IMR-90 (cell line): Measurements from ENCODE around the gene GSKIP. TPM values are rescaled to one million over a fixed set of nuclear protein-coding genes. Genes with fewer than 3 reads are reported as not detected.

Source experiments
- ATAC-seq: fragments of 200-7000 bp; cut with Tn5 transposase; 2 replicates; pipeline ENCODE4 v1.9.1; 2020; ENCODE audit warnings: low read depth, mild to moderate bottlenecking, moderate library complexity
- BruUV-seq: library from RNA; stranded (reverse); fragments of 400-500 nt; replicated peaks from 2 replicates; lab custom pipeline; 2021; lab: Mats Ljungman, UMichigan
- CTCF ChIA-PET: fragments of 300-600 bp; formaldehyde crosslinking; extraction: SDS; loops from one replicate; lab custom pipeline; 2021; ENCODE audit warnings: antibody characterized with exemption; lab: Yijun Ruan, JAX
- POLR2A ChIA-PET: fragments of 300-600 bp; sonication (Branson Sonifier 250); formaldehyde crosslinking; loops from one replicate; lab custom pipeline; 2022; ENCODE audit warnings: antibody characterized with exemption; ENCODE audit not compliant: unreplicated experiment; lab: Charles Lee
- DNase-seq: peaks from one replicate; pipeline ENCODE4 v3.0.0; 2013
- H2AFZ ChIP-seq: replicated peaks from 2 replicates; pipeline ENCODE3; 2013; ENCODE audit warnings: low read length, mild to moderate bottlenecking; ENCODE audit not compliant: poor library complexity
- H2AK5ac ChIP-seq: 2 replicates; pipeline ENCODE4 v1.6.1; 2013; ENCODE audit warnings: low read depth, low read length, inconsistent platforms
- H2AK9ac ChIP-seq: replicated peaks from 2 replicates; pipeline ENCODE3; 2013; ENCODE audit warnings: mild to moderate bottlenecking, low read depth, low read length, moderate library complexity; ENCODE audit not compliant: poor library complexity
- H2BK120ac ChIP-seq: 2 replicates; pipeline ENCODE4 v1.6.1; 2013; ENCODE audit warnings: low read depth, low read length, inconsistent platforms
- H2BK15ac ChIP-seq: 3 replicates; pipeline ENCODE4 v1.6.1; 2013; ENCODE audit warnings: low read depth, low read length, inconsistent platforms
- H2BK20ac ChIP-seq: 2 replicates; pipeline ENCODE4 v1.6.1; 2013; ENCODE audit warnings: low read depth, mild to moderate bottlenecking, inconsistent platforms, low read length, moderate library complexity
- H2BK5ac ChIP-seq: 2 replicates; pipeline ENCODE4 v1.6.1; 2013; ENCODE audit warnings: mild to moderate bottlenecking, low read depth, low read length, inconsistent platforms; ENCODE audit not compliant: poor library complexity, severe bottlenecking
- H3K14ac ChIP-seq: replicated peaks from 2 replicates; pipeline ENCODE4 v1.6.1; 2013; ENCODE audit warnings: low read depth, low read length, inconsistent platforms
- H3K18ac ChIP-seq: 2 replicates; pipeline ENCODE4 v1.6.1; 2013; ENCODE audit warnings: low read depth, low read length, control low read depth
- H3K23ac ChIP-seq: 2 replicates; pipeline ENCODE4 v1.6.1; 2013; ENCODE audit warnings: low read depth, low read length, inconsistent platforms
- H3K27ac ChIP-seq: 2 replicates; pipeline ENCODE4 v1.5.1; 2013; ENCODE audit warnings: mild to moderate bottlenecking, control low read depth, low read length; ENCODE audit not compliant: insufficient read depth
- H3K27me3 ChIP-seq: 2 replicates; pipeline ENCODE4 v1.6.1; 2013; ENCODE audit warnings: low read length; ENCODE audit not compliant: control insufficient read depth, insufficient read depth
- H3K36me3 ChIP-seq: 2 replicates; pipeline ENCODE4 v1.6.1; 2013; ENCODE audit warnings: low read length, mixed read lengths; ENCODE audit not compliant: control insufficient read depth, insufficient read depth
- H3K4ac ChIP-seq: 2 replicates; pipeline ENCODE4 v1.6.1; 2013; ENCODE audit warnings: low read depth, low read length, inconsistent platforms
- H3K4me1 ChIP-seq: 2 replicates; pipeline ENCODE4 v1.6.1; 2013; ENCODE audit warnings: low read length, mixed read lengths; ENCODE audit not compliant: control insufficient read depth, insufficient read depth
- H3K4me2 ChIP-seq: 2 replicates; pipeline ENCODE4 v1.6.1; 2013; ENCODE audit warnings: low read depth, mild to moderate bottlenecking, control low read depth, low read length, moderate library complexity
- H3K4me3 ChIP-seq: 2 replicates; pipeline ENCODE4 v1.5.1; 2013; ENCODE audit warnings: low read depth, mild to moderate bottlenecking, control low read depth, low read length, moderate library complexity; ENCODE audit not compliant: insufficient read depth
- H3K56ac ChIP-seq: 2 replicates; pipeline ENCODE4 v1.6.1; 2013; ENCODE audit warnings: low read length, inconsistent platforms; ENCODE audit not compliant: insufficient read depth; ENCODE audit errors: extremely low read depth
- H3K79me1 ChIP-seq, 2 experiments: 2 replicates each; pipeline ENCODE4 v1.6.1; 2013; ENCODE audit warnings: low read length in 2 of 2, inconsistent platforms in 1 of 2, low read depth in 1 of 2
- H3K9ac ChIP-seq: 2 replicates; pipeline ENCODE4 v1.6.1; 2013; ENCODE audit warnings: low read depth, low read length, control low read depth
- H3K9me1 ChIP-seq: 2 replicates; pipeline ENCODE4 v1.6.1; 2013; ENCODE audit warnings: low read length, inconsistent platforms; ENCODE audit not compliant: insufficient read depth
- H3K9me3 ChIP-seq: 2 replicates; pipeline ENCODE4 v1.6.1; 2013; ENCODE audit warnings: low read length; ENCODE audit not compliant: control insufficient read depth, insufficient read depth
- H4K20me1 ChIP-seq: 2 replicates; pipeline ENCODE4 v1.6.1; 2013; ENCODE audit warnings: low read length, inconsistent platforms; ENCODE audit not compliant: insufficient read depth
- H4K5ac ChIP-seq: 2 replicates; pipeline ENCODE4 v1.6.1; 2013; ENCODE audit warnings: mild to moderate bottlenecking, low read depth, low read length, control low read depth
- H4K8ac ChIP-seq, 2 experiments: 2 replicates each; pipeline ENCODE4 v1.6.1; 2013; ENCODE audit warnings: low read depth in 2 of 2, low read length in 2 of 2, control low read depth in 1 of 2, inconsistent platforms in 1 of 2
- H4K91ac ChIP-seq: 2 replicates; pipeline ENCODE4 v1.6.1; 2013; ENCODE audit warnings: low read depth, low read length, inconsistent platforms; ENCODE audit not compliant: insufficient read depth
- CHD1 ChIP-seq: IDR thresholded peaks from 2 replicates; pipeline ENCODE4 v1.6.1; 2012; ENCODE audit warnings: low read depth, low read length, improper control_type of control experiment
- MAFK ChIP-seq: IDR thresholded peaks from 2 replicates; pipeline ENCODE4 v1.6.1; 2012; ENCODE audit warnings: low read depth, low read length, improper control_type of control experiment
- MXI1 ChIP-seq: IDR thresholded peaks from 2 replicates; pipeline ENCODE4 v1.6.1; 2012; ENCODE audit warnings: low read depth, mild to moderate bottlenecking, low read length, moderate library complexity, borderline replicate concordance
- NFE2L2 ChIP-seq: fragments of 150-350 bp; IDR thresholded peaks from 2 replicates; pipeline ENCODE4 v1.6.1; 2016; ENCODE audit warnings: low read depth, mild to moderate bottlenecking, low read length
- RAD21 ChIP-seq: IDR thresholded peaks from 2 replicates; pipeline ENCODE4 v1.6.1; 2012; ENCODE audit warnings: low read length, improper control_type of control experiment
- RCOR1 ChIP-seq: IDR thresholded peaks from 2 replicates; pipeline ENCODE4 v1.6.1; 2012; ENCODE audit warnings: mild to moderate bottlenecking, low read length, improper control_type of control experiment; ENCODE audit not compliant: insufficient replicate concordance
- WGBS, 2 experiments: methylation state at CpG; one replicate each; pipeline versions ENCODE4 v1.1.5 to v1.1.7; 2013; ENCODE audit warnings: missing lambda C conversion rate in 2 of 2; ENCODE audit not compliant: insufficient read length in 1 of 2; ENCODE audit errors: extremely low coverage in 2 of 2; 5-methylcytosine and 5-hydroxymethylcytosine counted together
- dilution Hi-C: fragments of 300-500 bp; cut with HindIII; formaldehyde crosslinking; loops from one replicate; pipeline ENCODE4 v1.14.3; 2018; ENCODE audit warnings: low sequenced_read_pairs; ENCODE audit not compliant: unreplicated experiment
- in situ Hi-C: fragments of 300-500 bp; cut with MboI; formaldehyde crosslinking; loops from 3 replicates; pipeline ENCODE4 v1.14.3; 2019; ENCODE audit warnings: low sequenced_read_pairs, inconsistent platforms, mixed read lengths
- intact Hi-C: fragments of 100-400 bp; cut with micrococcal nuclease; formaldehyde crosslinking; loops from 2 replicates; pipeline ENCODE4 v1.10.0; 2022
- polyA plus RNA-seq, 3 experiments: library from polyadenylated mRNA; depleted of rRNA; stranded (reverse); fragments of >200 nt; gene quantifications; 2 replicates each; pipeline ENCODE4 v1.2.3, GENCODE V29; 2012; ENCODE audit warnings: low replicate concordance in 1 of 3
- total RNA-seq: library from RNA; depleted of rRNA; stranded (reverse); fragments of >200 nt; gene quantifications from 2 replicates; pipeline ENCODE4 v1.2.3, GENCODE V29; 2012
- TF ChIP-seq, protein P1 (sequence below): conservative IDR thresholded peaks from 2 replicates; pipeline ENCODE4 v1.5.1; 2012; ENCODE audit warnings: mild to moderate bottlenecking, low read depth, low read length, improper control_type of control experiment

GSKIP gene
- total and polyA plus RNA-seq, 2 of the 4 experiments (the other 2 are of a cell fraction) = 11.7 to 22.0 TPM

DNA sequence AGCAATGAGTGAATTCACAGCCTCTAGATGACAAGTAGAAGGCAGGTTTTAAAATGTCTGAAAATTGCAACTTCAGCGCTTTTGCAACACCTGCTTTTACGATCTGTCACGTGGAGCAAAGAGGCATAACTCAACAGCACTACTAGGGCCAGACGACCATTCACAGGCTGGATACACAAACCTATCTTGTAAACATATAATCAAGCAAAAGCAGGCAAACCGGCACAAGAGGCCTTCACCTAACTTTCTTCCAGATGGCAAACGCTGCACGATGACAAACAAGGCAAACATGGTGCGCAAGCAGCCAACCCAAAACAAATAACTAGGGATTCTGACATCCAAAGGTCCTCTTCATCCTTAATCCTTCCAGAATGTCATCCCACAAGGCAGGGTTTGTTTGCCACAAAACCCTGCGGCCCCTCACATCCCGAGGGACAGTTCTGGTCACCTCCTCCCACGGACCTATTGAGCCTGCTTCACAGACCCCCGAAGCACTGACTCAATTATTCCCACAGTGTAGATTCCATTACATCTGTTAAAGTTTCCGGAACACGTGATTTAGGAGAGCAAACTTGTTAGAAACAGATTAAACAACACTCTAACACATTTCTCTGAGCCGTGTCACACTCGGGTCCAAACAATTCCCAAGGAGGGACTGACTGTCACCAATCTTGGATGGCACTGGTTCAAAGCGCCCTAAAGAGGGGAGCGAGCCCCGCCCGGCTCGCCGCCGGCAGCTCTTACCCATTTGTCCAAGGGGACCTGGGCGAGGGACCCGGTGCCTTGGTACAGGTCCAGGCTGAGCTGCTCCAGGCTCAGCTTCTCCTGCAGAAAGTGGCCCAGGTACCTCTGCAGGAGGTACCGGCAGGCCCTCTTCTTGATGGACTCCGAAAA is 1.0 kb upstream of the GSKIP start (continued):
- TF ChIP-seq MAFK (peak; percentile 98), RAD21 (no peak)

DNA sequence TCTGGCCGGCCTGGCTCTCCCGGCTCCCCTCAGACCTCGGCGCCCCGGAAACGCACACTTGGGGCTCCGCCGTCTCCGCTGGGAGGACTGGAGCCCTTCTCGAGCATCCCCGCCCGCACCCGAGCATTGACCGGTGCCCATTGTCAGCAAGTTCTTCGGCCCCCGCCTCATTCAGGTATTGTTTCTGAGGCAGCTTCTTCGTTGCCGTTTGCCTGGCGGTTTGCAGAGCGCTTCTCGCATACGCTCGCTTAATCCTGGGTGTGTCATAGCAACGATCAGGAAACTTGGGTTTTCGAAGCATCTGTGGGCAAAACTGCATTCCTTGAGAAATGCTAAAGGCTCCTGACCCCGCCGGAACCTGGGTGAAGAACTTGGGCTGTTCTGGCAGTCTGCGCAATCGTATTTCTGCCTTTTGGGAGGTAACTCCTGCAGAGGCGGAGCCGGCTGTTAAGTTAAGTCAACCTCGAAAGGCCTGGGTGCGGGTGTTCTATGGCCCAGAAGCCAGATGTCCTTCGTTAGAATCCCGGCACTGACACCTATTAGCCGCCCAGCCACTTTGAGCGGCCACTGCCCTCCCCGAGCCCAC is 518 bp downstream of the GSKIP start:
- H3K9ac ChIP-seq = peak overlapping the region; percentile 79
- H2BK120ac ChIP-seq = no peak overlapping the region
- CTCF ChIA-PET = interaction anchor here (1.0 kb wide), 1 partner anchor 10 kb away, joined by 3 read pairs; no protein-coding TSS in a partner anchor
- peak; percentile 31 for DNase-seq
- peak overlapping the region; percentile 8; the same call in 1 of the 2 replicates for H3K4ac ChIP-seq
- H3K27me3 ChIP-seq = no peaks in the 10 kb centered on the region
- peak overlapping the region; percentile 88 for H2AK9ac ChIP-seq
- H3K18ac ChIP-seq = no peak overlapping the region; the same call in 1 of the 2 replicates
- H4K20me1 ChIP-seq = peaks cover 14% of the 10 kb centered on the region; the same call in 1 of the 2 replicates
- peaks cover 6% of the 10 kb centered on the region for H3K4me1 ChIP-seq
- H2AFZ ChIP-seq = peak overlapping the region; percentile 92
- dilution Hi-C loops (no loop called here), intact Hi-C loops (loop anchor here (5.0 kb wide), 1 partner anchor 58 kb away; no protein-coding TSS in a partner anchor), in situ Hi-C loops (no loop called here)
- peak overlapping the region; percentile 84 for H3K23ac ChIP-seq
- peak; percentile 43 for ATAC-seq
- H2BK20ac ChIP-seq = no peak overlapping the region
- H3K9me3 ChIP-seq = no peaks in the 10 kb centered on the region
- TF ChIP-seq MAFK (no peak), RCOR1 (no peak), CHD1 (no peak), MXI1 (no peak), RAD21 (no peak), NFE2L2 (no peak)
- TF ChIP-seq, protein P1, sequence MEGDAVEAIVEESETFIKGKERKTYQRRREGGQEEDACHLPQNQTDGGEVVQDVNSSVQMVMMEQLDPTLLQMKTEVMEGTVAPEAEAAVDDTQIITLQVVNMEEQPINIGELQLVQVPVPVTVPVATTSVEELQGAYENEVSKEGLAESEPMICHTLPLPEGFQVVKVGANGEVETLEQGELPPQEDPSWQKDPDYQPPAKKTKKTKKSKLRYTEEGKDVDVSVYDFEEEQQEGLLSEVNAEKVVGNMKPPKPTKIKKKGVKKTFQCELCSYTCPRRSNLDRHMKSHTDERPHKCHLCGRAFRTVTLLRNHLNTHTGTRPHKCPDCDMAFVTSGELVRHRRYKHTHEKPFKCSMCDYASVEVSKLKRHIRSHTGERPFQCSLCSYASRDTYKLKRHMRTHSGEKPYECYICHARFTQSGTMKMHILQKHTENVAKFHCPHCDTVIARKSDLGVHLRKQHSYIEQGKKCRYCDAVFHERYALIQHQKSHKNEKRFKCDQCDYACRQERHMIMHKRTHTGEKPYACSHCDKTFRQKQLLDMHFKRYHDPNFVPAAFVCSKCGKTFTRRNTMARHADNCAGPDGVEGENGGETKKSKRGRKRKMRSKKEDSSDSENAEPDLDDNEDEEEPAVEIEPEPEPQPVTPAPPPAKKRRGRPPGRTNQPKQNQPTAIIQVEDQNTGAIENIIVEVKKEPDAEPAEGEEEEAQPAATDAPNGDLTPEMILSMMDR = no peak
- peak overlapping the region; percentile 97 for H3K4me2 ChIP-seq
- no TSS peak for BruUV-seq
- peaks cover 27 to 72% of the 10 kb centered on the region in 2 experiments for H3K79me1 ChIP-seq
- no peak overlapping the region for H3K56ac ChIP-seq
- peak overlapping the region; percentile 39 for H3K27ac ChIP-seq
- no peak overlapping the region for H4K5ac ChIP-seq
- H3K14ac ChIP-seq = peak overlapping the region; percentile 64
- H3K4me3 ChIP-seq = peak overlapping the region; percentile 96
- POLR2A ChIA-PET = no interaction called here
- peaks cover 6% of the 10 kb centered on the region for H3K9me1 ChIP-seq
- no peak overlapping the region for H2AK5ac ChIP-seq
- H4K8ac ChIP-seq = peak overlapping the region in 1 of 2 experiments; percentile 49; a peak in 1 of 4 replicates
- 1% methylated on average over 14 of the region's 38 CpGs; no CpG with 5 or more reads in 1 of the 2 experiments for WGBS, 2 experiments
- no peaks in the 10 kb centered on the region for H3K36me3 ChIP-seq
- H4K91ac ChIP-seq = no peak overlapping the region
- no peak overlapping the region for H2BK15ac ChIP-seq
- H2BK5ac ChIP-seq = no peak overlapping the region
